ENCODE data around the gene CDH3.
"Not testable (repeated sequence)": the region's sequence is repeated elsewhere in the genome, so short reads cannot be mapped to it uniquely, and the experiment has no call there.

The CDH3 gene

DNA sequence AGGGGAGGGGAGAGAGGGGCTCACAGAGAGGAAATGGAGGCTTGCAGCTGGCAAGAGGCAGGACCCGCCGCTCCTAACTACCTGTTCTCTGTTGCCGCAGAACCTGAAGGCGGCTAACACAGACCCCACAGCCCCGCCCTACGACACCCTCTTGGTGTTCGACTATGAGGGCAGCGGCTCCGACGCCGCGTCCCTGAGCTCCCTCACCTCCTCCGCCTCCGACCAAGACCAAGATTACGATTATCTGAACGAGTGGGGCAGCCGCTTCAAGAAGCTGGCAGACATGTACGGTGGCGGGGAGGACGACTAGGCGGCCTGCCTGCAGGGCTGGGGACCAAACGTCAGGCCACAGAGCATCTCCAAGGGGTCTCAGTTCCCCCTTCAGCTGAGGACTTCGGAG, 53.0 kb downstream of the CDH3 start:
- no peaks in the 10 kb centered on the region for H3K9me3 ChIP-seq (ENCODE audit: control insufficient read depth, insufficient read depth, low read length)
- no CpG with 5 or more reads among the region's 23 CpGs for WGBS (ENCODE audit: insufficient coverage, insufficient read length)
- no peak for DNase-seq (ENCODE audit: low read depth, low spot score)
- no peak overlapping the region for H3K4me3 ChIP-seq (ENCODE audit: low read length)
- no peak overlapping the region for H3K27ac ChIP-seq (ENCODE audit: low read length)
- H3K27me3 ChIP-seq (ENCODE audit: control insufficient read depth, insufficient read depth, low read length) = no peaks in the 10 kb centered on the region; the same call in 1 of the 2 replicates
- H3K4me1 ChIP-seq (ENCODE audit: control insufficient read depth, insufficient read depth, low read length) = no peaks in the 10 kb centered on the region
- peaks cover 32% of the 10 kb centered on the region for H3K36me3 ChIP-seq (ENCODE audit: control insufficient read depth, insufficient read depth, low read length)

DNA sequence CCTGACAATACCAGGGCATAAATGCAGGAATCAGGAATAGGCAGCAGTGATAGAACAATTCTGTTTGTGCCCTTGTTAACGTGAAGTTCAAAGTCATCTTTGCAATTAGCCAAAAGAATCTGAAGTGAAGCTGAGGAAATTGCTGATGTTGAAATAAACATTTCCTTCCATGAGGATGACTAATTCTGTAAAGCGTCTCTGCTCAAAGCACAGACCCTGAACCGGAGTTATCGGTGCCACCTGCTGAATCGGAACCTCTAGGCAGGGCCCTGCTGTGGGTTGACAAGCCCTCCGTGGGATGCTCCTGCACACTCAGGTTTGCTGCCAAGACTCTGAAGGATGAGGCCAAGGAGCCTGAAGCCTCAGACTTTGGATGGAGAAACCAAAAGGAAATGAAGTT, 55.0 kb downstream of the CDH3 start:
- no peak for DNase-seq (ENCODE audit: low read depth, low spot score)
- Histone ChIP-seq H3K27ac (ENCODE audit: low read length) (no peak overlapping the region), H3K4me1 (ENCODE audit: control insufficient read depth, insufficient read depth, low read length) (no peaks in the 10 kb centered on the region), H3K9me3 (ENCODE audit: control insufficient read depth, insufficient read depth, low read length) (no peaks in the 10 kb centered on the region), H3K27me3 (ENCODE audit: control insufficient read depth, insufficient read depth, low read length) (no peaks in the 10 kb centered on the region), H3K36me3 (ENCODE audit: control insufficient read depth, insufficient read depth, low read length) (peaks cover 20% of the 10 kb centered on the region), H3K4me3 (ENCODE audit: low read length) (no peak overlapping the region)
- WGBS (ENCODE audit: insufficient coverage, insufficient read length) = no CpG with 5 or more reads among the region's 6 CpGs

DNA sequence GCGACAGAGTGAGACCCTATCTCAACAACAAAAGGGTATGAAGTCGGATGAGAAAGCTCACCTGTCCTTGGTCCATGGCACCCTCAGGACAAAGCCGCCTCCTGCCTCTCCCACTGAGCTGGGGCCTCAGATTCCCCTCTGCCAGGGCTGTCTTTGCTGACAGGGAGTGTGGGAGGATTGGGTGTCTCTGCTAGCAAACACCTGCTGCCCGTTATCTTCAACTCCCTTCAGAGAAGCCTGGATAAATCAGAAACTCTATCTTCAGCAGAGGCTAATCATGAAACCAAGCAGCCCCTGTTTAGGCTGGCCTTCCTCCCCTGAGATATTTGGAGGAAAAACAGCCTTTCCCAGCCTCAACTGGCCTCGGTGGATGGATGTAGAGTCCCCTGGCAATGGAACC, 55.7 kb downstream of the CDH3 start:
- H3K27me3 ChIP-seq (ENCODE audit: control insufficient read depth, insufficient read depth, low read length) = no peaks in the 10 kb centered on the region
- no peak overlapping the region for H3K4me3 ChIP-seq (ENCODE audit: low read length)
- DNase-seq (ENCODE audit: low read depth, low spot score) = no peak
- H3K4me1 ChIP-seq (ENCODE audit: control insufficient read depth, insufficient read depth, low read length) = no peaks in the 10 kb centered on the region
- WGBS (ENCODE audit: insufficient coverage, insufficient read length) = no CpG with 5 or more reads among the region's 5 CpGs
- no peaks in the 10 kb centered on the region for H3K9me3 ChIP-seq (ENCODE audit: control insufficient read depth, insufficient read depth, low read length)
- H3K36me3 ChIP-seq (ENCODE audit: control insufficient read depth, insufficient read depth, low read length) = peaks cover 13% of the 10 kb centered on the region
- no peak overlapping the region for H3K27ac ChIP-seq (ENCODE audit: low read length)

DNA sequence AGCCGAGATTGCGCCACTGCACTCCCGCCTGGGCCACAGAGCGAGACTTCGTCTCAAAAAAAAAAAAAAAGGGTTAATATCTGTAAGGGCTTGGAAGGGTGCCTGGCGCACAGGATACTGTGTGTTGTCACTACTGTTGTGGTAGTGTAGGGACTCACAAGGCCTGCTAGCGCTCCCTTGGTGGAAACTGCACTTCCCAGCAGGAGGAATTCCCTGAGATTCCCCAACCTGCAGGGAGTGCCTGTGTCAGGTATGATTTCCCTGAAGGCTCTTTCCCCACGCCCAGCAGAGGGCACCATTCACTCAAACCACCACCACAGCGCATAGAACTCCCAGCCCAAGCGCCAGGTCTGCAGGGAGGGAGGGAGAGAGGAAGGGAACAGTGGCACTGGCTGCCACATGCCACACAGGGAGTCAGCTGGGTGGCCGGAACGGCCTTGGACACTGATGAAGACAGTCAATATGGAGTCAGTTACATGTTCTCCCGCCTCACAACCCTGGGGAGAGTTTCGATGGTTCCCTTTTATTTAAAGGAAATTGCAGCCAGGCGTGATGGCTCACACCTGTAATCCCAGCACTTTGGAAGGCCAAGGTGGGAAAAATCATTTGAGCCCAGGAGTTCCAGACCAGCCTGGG, 59.2 kb downstream of the CDH3 start:
- WGBS (ENCODE audit: insufficient coverage, insufficient read length) = no CpG with 5 or more reads among the region's 15 CpGs
- DNase-seq (ENCODE audit: low read depth, low spot score) = peak; percentile 91
- Histone ChIP-seq H3K27me3 (ENCODE audit: control insufficient read depth, insufficient read depth, low read length) (no peaks in the 10 kb centered on the region), H3K36me3 (ENCODE audit: control insufficient read depth, insufficient read depth, low read length) (0 out of 2 replicates have a peak, but pooled peaks cover 3% of the 10 kb centered on the region), H3K4me3 (ENCODE audit: low read length) (no peak overlapping the region), H3K27ac (ENCODE audit: low read length) (no peak overlapping the region), H3K9me3 (ENCODE audit: control insufficient read depth, insufficient read depth, low read length) (no peaks in the 10 kb centered on the region), H3K4me1 (ENCODE audit: control insufficient read depth, insufficient read depth, low read length) (peaks cover 4% of the 10 kb centered on the region; the same call in 1 of the 2 replicates)

DNA sequence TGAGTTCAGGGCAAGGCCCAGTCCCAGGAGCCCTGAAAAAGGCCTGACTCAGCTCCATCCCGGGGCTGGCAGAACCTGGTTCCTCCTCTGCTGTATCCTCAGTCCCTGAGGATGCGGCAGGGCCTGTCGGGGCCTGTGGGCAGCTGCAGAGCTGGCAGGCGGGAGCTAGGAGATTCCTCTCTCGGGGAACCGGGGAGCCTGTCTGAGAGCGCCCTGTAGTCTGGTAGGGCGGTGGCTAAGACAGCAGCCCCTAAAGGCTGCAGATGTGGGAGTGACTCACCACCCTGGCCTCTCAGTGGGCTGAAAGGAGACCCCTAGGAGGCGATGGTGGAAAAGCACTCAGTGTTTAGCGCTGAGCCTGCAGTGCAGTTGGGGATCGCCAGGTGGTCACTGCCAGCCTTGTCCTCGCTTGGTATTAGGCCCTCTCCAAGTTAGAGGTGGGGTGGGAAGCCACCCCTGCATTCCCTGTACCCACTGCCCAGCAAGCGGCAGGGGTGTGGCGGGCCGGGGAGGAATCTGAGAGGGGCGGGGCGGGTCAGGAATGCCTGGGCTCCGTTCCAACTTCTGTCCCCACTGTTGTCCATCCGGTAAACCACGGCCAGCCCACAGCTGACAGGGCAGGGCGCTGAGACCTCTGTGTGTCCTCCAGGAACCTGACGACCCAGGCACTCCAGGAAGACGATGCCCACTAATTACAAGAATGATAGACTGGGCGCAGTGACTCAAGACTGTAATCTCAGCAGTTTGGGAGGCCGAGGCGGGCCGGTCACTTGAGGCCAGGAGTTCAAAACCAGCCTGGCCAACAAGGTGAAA, 62.4 kb downstream of the CDH3 start:
- Histone ChIP-seq H3K27ac (ENCODE audit: low read length) (no peak overlapping the region), H3K27me3 (ENCODE audit: control insufficient read depth, insufficient read depth, low read length) (no peaks in the 10 kb centered on the region), H3K4me1 (ENCODE audit: control insufficient read depth, insufficient read depth, low read length) (peaks cover 8% of the 10 kb centered on the region; the same call in 1 of the 2 replicates), H3K4me3 (ENCODE audit: low read length) (no peak overlapping the region), H3K36me3 (ENCODE audit: control insufficient read depth, insufficient read depth, low read length) (no peaks in the 10 kb centered on the region), H3K9me3 (ENCODE audit: control insufficient read depth, insufficient read depth, low read length) (no peaks in the 10 kb centered on the region)
- WGBS (ENCODE audit: insufficient coverage, insufficient read length) = no CpG with 5 or more reads among the region's 27 CpGs
- no peak for DNase-seq (ENCODE audit: low read depth, low spot score)

DNA sequence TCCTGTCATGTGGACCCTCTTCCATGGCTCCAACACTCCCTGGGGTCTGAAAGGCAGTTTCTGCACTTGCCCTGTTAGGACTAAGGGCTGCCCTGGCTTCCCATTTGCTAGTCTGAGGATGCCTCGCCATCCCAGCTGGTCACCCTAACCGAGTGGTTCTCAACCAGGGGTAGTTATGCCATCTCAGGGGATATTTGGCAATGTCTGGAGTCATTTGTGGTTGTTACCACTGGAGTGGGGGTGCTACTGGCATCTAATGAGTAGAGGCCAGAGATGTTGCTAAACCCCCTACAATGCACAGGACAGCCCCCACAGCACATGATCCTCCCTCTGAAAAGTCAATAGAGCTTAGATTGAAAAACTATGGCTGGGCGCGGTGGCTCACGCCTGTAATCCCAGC, 65.1 kb downstream of the CDH3 start:
- DNase-seq (ENCODE audit: low read depth, low spot score) = no peak
- Histone ChIP-seq H3K27me3 (ENCODE audit: control insufficient read depth, insufficient read depth, low read length) (no peaks in the 10 kb centered on the region), H3K27ac (ENCODE audit: low read length) (no peak overlapping the region), H3K4me3 (ENCODE audit: low read length) (no peak overlapping the region), H3K36me3 (ENCODE audit: control insufficient read depth, insufficient read depth, low read length) (no peaks in the 10 kb centered on the region), H3K9me3 (ENCODE audit: control insufficient read depth, insufficient read depth, low read length) (no peaks in the 10 kb centered on the region), H3K4me1 (ENCODE audit: control insufficient read depth, insufficient read depth, low read length) (peaks cover 8% of the 10 kb centered on the region; the same call in 1 of the 2 replicates)
- no CpG with 5 or more reads among the region's 5 CpGs for WGBS (ENCODE audit: insufficient coverage, insufficient read length)

DNA sequence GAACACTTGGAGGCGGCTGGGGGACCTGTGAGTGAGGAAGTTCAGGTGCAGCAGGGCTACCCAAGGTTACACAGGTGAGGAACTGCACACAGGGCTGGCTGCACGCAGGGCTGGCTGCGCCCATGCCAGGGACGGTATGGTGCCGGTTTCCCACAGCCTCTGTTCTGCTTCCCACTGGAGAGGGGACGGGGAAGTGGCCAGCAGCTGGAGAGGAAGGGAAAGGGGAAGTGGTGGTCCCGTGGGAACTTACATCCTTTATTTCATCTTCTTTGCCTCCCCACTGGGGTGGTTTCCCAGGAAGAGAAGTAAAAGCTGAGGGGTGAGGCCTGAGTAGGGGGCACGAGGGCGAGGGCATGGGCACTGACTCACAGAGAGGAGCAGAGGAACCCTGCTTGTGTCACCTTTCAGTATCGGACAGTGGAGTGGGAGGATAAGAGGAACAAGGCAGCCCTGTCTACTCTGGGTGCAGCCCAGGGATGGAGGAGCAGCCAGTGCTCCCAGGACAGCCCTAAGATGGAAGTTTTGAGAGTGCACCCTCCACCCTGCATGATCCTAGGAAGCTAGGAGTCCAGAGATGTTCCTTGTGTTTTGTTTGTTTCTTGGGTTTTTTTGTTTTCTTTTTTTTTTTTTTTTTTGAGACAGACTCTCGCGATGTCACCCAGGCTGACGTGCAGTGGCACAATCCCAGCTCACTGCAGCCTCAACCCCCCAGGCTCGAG, 66.5 kb downstream of the CDH3 start:
- no peak for DNase-seq (ENCODE audit: low read depth, low spot score)
- Histone ChIP-seq H3K27me3 (ENCODE audit: control insufficient read depth, insufficient read depth, low read length) (no peaks in the 10 kb centered on the region), H3K27ac (ENCODE audit: low read length) (no peak overlapping the region), H3K9me3 (ENCODE audit: control insufficient read depth, insufficient read depth, low read length) (no peaks in the 10 kb centered on the region), H3K36me3 (ENCODE audit: control insufficient read depth, insufficient read depth, low read length) (no peaks in the 10 kb centered on the region), H3K4me3 (ENCODE audit: low read length) (no peak overlapping the region), H3K4me1 (ENCODE audit: control insufficient read depth, insufficient read depth, low read length) (peaks cover 9% of the 10 kb centered on the region; the same call in 1 of the 2 replicates)
- WGBS (ENCODE audit: insufficient coverage, insufficient read length) = no CpG with 5 or more reads among the region's 14 CpGs

DNA sequence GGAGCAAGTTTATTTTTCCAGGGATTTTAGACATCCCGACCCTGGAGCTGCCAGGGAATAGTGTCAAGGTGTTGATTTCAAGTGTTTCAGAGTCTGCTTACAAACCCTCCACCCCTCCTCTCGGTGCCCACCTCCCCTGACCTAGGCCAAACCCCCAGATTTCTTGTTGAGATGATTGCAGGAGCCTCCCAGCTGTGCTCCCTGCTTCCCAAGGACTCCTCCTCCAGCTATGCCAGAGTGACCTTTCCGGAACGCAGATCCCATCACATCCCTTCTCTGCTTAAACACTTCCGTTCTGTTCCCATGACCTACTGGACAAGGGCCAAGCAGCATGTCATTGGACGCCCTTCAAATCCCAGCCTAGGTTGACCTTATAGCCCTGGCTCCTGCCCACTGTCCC, 68.3 kb downstream of the CDH3 start:
- H3K4me1 ChIP-seq (ENCODE audit: control insufficient read depth, insufficient read depth, low read length) = peaks cover 5% of the 10 kb centered on the region; the same call in 1 of the 2 replicates
- no peaks in the 10 kb centered on the region for H3K9me3 ChIP-seq (ENCODE audit: control insufficient read depth, insufficient read depth, low read length)
- H3K36me3 ChIP-seq (ENCODE audit: control insufficient read depth, insufficient read depth, low read length) = no peaks in the 10 kb centered on the region
- no peak overlapping the region for H3K4me3 ChIP-seq (ENCODE audit: low read length)
- H3K27ac ChIP-seq (ENCODE audit: low read length) = no peak overlapping the region
- DNase-seq (ENCODE audit: low read depth, low spot score) = no peak
- H3K27me3 ChIP-seq (ENCODE audit: control insufficient read depth, insufficient read depth, low read length) = no peaks in the 10 kb centered on the region
- no CpG with 5 or more reads among the region's 6 CpGs for WGBS (ENCODE audit: insufficient coverage, insufficient read length)

DNA sequence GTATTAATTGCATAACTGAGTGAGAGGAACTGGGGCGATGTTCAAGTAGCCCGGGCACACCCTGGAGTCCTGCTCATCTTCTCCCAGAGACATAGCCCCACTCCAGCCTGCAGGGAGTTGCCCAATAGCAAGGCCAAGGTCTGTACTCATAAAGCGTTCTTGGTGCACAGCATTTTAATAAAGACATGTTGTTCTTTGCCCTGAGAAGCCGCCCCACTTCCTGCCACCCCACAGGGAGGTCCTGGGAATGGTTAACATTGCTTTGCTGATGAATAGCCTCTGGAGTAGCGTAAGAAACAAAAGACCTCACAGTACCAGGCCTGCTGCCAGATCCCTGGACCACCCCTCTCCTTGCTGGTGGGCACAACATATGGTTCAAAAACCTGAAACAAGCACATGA, 70.4 kb downstream of the CDH3 start:
- no peak overlapping the region for H3K27ac ChIP-seq (ENCODE audit: low read length)
- WGBS (ENCODE audit: insufficient coverage, insufficient read length) = no CpG with 5 or more reads among the region's 5 CpGs
- DNase-seq (ENCODE audit: low read depth, low spot score) = no peak
- no peak overlapping the region for H3K4me3 ChIP-seq (ENCODE audit: low read length)
- no peaks in the 10 kb centered on the region for H3K27me3 ChIP-seq (ENCODE audit: control insufficient read depth, insufficient read depth, low read length)
- no peaks in the 10 kb centered on the region for H3K9me3 ChIP-seq (ENCODE audit: control insufficient read depth, insufficient read depth, low read length)
- H3K4me1 ChIP-seq (ENCODE audit: control insufficient read depth, insufficient read depth, low read length) = peaks cover 2% of the 10 kb centered on the region; the same call in 1 of the 2 replicates
- H3K36me3 ChIP-seq (ENCODE audit: control insufficient read depth, insufficient read depth, low read length) = no peaks in the 10 kb centered on the region

DNA sequence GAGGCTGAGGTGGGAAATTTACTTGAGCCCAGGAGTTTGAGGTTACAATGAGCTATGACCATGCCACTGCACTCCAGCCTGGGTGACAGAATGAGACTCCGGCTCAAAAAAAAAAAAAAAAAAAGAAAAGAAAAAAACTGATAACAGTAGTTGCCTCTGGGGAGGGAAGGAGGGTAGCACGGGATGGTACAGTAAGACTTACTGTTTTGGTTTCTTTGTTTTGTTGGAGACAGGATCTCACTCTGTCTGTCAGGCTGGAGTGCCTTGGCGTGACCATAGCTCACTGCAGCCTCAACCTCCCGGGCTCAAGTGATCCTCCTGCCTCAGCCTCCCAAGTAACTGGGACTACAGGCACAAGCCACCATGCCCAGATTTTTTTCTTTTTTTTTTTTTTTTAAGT, 71.4 kb downstream of the CDH3 start:
- no CpG with 5 or more reads among the region's 4 CpGs for WGBS (ENCODE audit: insufficient coverage, insufficient read length)
- H3K4me3 ChIP-seq (ENCODE audit: low read length); H3K27ac ChIP-seq (ENCODE audit: low read length); H3K27me3 ChIP-seq (ENCODE audit: control insufficient read depth, insufficient read depth, low read length); H3K4me1 ChIP-seq (ENCODE audit: control insufficient read depth, insufficient read depth, low read length); H3K9me3 ChIP-seq (ENCODE audit: control insufficient read depth, insufficient read depth, low read length); DNase-seq (ENCODE audit: low read depth, low spot score); H3K36me3 ChIP-seq (ENCODE audit: control insufficient read depth, insufficient read depth, low read length): not testable (repeated sequence)
